ENCODE measurements around the gene SCAMP4. TPM values are rescaled to one million over a fixed set of nuclear protein-coding genes. Genes with fewer than 3 reads are reported as not detected.

Gene SCAMP4
- total and polyA plus RNA-seq, 2 donors from 2014 or later: 49.5 to 90.1 TPM

- TF ChIP-seq, protein P1, sequence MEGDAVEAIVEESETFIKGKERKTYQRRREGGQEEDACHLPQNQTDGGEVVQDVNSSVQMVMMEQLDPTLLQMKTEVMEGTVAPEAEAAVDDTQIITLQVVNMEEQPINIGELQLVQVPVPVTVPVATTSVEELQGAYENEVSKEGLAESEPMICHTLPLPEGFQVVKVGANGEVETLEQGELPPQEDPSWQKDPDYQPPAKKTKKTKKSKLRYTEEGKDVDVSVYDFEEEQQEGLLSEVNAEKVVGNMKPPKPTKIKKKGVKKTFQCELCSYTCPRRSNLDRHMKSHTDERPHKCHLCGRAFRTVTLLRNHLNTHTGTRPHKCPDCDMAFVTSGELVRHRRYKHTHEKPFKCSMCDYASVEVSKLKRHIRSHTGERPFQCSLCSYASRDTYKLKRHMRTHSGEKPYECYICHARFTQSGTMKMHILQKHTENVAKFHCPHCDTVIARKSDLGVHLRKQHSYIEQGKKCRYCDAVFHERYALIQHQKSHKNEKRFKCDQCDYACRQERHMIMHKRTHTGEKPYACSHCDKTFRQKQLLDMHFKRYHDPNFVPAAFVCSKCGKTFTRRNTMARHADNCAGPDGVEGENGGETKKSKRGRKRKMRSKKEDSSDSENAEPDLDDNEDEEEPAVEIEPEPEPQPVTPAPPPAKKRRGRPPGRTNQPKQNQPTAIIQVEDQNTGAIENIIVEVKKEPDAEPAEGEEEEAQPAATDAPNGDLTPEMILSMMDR (IDR thresholded peaks at IDR 0.05; ENCODE audit: borderline replicate concordance, extremely low read depth, insufficient read depth): no peak
- peak within 1 kb of the TSS; percentile 80 to 85 (median 80) for H3K4me3 ChIP-seq (ENCODE audit: low read length in 3 of 3)
- H3K36me3 ChIP-seq (ENCODE audit: control insufficient read depth in 2 of 3, insufficient read depth in 3 of 3, low read length in 3 of 3): no peaks in the 10 kb centered on the region
- H3K4me1 ChIP-seq (ENCODE audit: control insufficient read depth in 2 of 3, insufficient read depth in 2 of 3, low read depth in 1 of 3, low read length in 3 of 3): peaks cover 0 to 8% (median 0%) of the 10 kb centered on the region in 3 donors
- FAIRE-seq: no peak
- H3K9me3 ChIP-seq (ENCODE audit: control insufficient read depth in 2 of 3, insufficient read depth in 1 of 3, low read length in 3 of 3): no peaks in the 10 kb centered on the region
- peak within 1 kb of the TSS; percentile 30 to 91 (median 52) for H3K9ac ChIP-seq (ENCODE audit: low read length in 3 of 3)
- peak within 1 kb of the TSS; percentile 95 to 99 for H3K27ac ChIP-seq (ENCODE audit: low read depth in 2 of 2, low read length in 2 of 2)
- intact Hi-C loops (cut with DNase I): no loop called here
- DNase-seq: peak in 2 of 5 donors; percentile 91
- no peaks in the 10 kb centered on the region for H3K27me3 ChIP-seq (ENCODE audit: control insufficient read depth, insufficient read depth, low read length)
Observed at GRCh38 chr19:1941146-1942077, 36.2 kb downstream of the SCAMP4 start, which contains the start of gene CSNK1G2. Gene CSNK1G2, plus strand, starts transcription at chr19:1941172. Its CDS starts 28,601 bp downstream, at chr19:1969773.

GRCh38 chr19:1942078-1942933 lies 37.1 kb downstream of the SCAMP4 start:
- Histone ChIP-seq H3K9me3 (ENCODE audit: control insufficient read depth in 2 of 3, insufficient read depth in 1 of 3, low read length in 3 of 3) (no peaks in the 10 kb centered on the region), H3K27me3 (ENCODE audit: control insufficient read depth, insufficient read depth, low read length) (no peaks in the 10 kb centered on the region), H3K4me3 (ENCODE audit: low read length in 3 of 3) (peak overlapping the region; percentile 69 to 81 (median 80)), H3K36me3 (ENCODE audit: control insufficient read depth in 2 of 3, insufficient read depth in 3 of 3, low read length in 3 of 3) (no peaks in the 10 kb centered on the region), H3K27ac (ENCODE audit: low read depth in 2 of 2, low read length in 2 of 2) (peak overlapping the region; percentile 94), H3K4me1 (ENCODE audit: control insufficient read depth in 2 of 3, insufficient read depth in 2 of 3, low read depth in 1 of 3, low read length in 3 of 3) (peaks cover 0 to 8% (median 0%) of the 10 kb centered on the region in 3 donors), H3K9ac (ENCODE audit: low read length in 3 of 3) (peak overlapping the region; percentile 0 to 82 (median 38))
- FAIRE-seq: no peak
- peak; percentile 73 to 93 (median 90) for DNase-seq
- intact Hi-C loops (cut with DNase I): no loop called here
- TF ChIP-seq, protein P1 (IDR thresholded peaks at IDR 0.05; ENCODE audit: borderline replicate concordance, extremely low read depth, insufficient read depth): no peak

DNA sequence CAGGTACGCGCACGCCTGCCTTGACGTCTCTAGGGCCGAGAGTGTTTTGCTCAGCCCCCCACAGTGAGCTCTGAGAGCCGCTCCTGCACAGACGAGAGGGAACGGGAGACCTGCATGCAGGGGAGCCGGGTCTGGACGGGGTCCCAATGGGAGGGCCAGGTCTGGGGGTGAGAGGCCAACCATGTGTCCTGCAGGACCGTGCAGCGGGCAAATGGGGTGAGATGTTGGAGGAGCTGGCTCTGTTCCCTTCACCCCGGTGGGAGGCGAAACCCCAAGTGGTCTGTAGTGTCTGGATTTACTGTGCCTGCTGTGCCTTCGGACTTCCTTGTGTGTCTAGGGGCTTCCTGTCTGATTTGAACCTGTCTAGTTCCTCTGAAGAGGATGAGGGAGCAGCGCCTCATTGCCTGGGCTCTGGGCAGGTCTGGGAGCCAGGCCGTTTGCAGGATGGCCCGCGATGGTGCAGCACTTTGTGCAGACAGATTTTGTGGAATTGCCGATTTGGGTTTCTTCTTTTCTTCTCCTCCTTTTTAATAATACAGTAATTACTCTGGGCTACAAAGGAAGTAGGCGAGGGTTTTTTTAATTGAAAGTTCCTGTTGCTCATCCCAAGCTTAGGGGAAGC lies 37.8 kb downstream of the SCAMP4 start:
- intact Hi-C loops (cut with DNase I): no loop called here
- H3K27ac ChIP-seq (ENCODE audit: low read depth in 2 of 2, low read length in 2 of 2): peak overlapping the region in 1 of 2 donors; percentile 94
- no peaks in the 10 kb centered on the region for H3K9me3 ChIP-seq (ENCODE audit: control insufficient read depth in 2 of 3, insufficient read depth in 1 of 3, low read length in 3 of 3)
- no peaks in the 10 kb centered on the region for H3K36me3 ChIP-seq (ENCODE audit: control insufficient read depth in 2 of 3, insufficient read depth in 3 of 3, low read length in 3 of 3)
- TF ChIP-seq, protein P1 (IDR thresholded peaks at IDR 0.05; ENCODE audit: borderline replicate concordance, extremely low read depth, insufficient read depth): no peak
- no peak for FAIRE-seq
- peak overlapping the region; percentile 4 to 81 (median 10) for H3K4me3 ChIP-seq (ENCODE audit: low read length in 3 of 3)
- H3K4me1 ChIP-seq (ENCODE audit: control insufficient read depth in 2 of 3, insufficient read depth in 2 of 3, low read depth in 1 of 3, low read length in 3 of 3): peaks cover 0 to 8% (median 0%) of the 10 kb centered on the region in 3 donors
- no peaks in the 10 kb centered on the region for H3K27me3 ChIP-seq (ENCODE audit: control insufficient read depth, insufficient read depth, low read length)
- DNase-seq: peak in 1 of 5 donors; percentile 80
- no peak overlapping the region for H3K9ac ChIP-seq (ENCODE audit: low read length in 3 of 3)

All from kidney (tissue), 14 donors.